LNCAP (cell line): ENCODE data around the gene WDR81.

Experiments used
- CTCF ChIP-seq: fragments of 450-650 bp; IDR thresholded peaks from 2 replicates; pipeline ENCODE4 v1.5.1; 2017; ENCODE audit warnings: mild to moderate bottlenecking

Gene WDR81

DNA sequence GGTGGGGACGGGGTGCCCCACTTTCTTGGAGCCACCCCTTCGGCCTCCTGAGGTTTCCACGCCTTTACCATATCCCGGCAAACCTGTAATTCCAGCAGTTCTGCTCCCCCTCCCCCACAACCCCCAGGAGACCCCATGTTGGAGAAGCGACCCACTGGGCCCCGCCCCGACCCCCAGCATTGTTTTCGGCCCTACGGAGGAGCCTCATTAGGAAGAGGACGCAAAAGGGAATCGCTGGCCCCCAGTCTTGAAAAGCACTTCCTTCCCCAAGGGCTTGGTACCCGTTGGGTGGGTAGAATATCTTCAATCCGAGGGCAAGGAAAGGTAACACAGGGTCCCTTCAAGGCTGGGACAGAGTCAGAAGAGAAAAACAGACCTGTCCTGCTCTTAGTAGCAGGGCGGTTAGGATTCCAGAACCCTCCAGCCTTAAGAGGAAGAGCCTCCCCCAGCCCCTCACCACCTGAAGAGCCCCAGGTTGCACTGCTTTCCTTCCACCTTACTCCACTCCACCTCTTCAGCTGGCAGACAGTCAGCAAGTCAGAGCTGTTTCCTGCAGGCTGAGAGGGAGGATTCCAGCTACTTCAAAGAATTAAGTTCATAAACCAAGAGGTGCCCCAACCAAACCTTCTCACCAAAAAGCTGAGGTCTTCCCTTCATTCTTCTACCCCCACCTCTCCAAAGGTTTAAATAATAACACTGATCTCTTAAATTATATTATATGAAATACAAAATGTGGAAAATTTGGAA lies 13.5 kb upstream of the WDR81 start:
- no peak for TF ChIP-seq CTCF

- TF ChIP-seq CTCF: no peak
Measured at GRCh38 chr17:1711804-1712203, 12.7 kb upstream of the WDR81 start.

DNA sequence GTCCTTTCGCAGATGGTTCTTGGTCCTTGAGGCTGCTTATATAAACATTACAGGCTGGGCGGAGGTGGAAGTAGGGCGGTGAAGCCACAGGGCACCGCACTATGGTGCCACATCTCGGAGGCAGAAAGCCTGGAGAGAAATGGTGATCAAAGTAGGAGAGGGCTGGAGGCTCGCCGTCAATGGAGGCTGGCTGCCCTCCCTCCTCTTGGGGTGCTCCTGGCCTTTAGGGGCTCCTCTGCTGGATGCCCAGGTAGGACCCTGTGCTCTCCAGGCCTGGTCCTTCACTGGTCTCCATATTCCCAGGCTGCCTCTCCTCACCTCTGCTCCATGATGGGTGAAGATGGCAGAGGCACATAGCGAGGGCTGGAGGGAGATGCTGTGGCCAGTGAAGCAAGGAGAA lies 12.2 kb upstream of the WDR81 start:
- no peak for TF ChIP-seq CTCF

GRCh38 chr17:1713160-1713877 lies 11.2 kb upstream of the WDR81 start:
- TF ChIP-seq CTCF: no peak

GRCh38 chr17:1713878-1714426 lies 10.6 kb upstream of the WDR81 start:
- peak; percentile 74 for TF ChIP-seq CTCF

GRCh38 chr17:1714427-1714979 lies 10.0 kb upstream of the WDR81 start:
- no peak for TF ChIP-seq CTCF

DNA sequence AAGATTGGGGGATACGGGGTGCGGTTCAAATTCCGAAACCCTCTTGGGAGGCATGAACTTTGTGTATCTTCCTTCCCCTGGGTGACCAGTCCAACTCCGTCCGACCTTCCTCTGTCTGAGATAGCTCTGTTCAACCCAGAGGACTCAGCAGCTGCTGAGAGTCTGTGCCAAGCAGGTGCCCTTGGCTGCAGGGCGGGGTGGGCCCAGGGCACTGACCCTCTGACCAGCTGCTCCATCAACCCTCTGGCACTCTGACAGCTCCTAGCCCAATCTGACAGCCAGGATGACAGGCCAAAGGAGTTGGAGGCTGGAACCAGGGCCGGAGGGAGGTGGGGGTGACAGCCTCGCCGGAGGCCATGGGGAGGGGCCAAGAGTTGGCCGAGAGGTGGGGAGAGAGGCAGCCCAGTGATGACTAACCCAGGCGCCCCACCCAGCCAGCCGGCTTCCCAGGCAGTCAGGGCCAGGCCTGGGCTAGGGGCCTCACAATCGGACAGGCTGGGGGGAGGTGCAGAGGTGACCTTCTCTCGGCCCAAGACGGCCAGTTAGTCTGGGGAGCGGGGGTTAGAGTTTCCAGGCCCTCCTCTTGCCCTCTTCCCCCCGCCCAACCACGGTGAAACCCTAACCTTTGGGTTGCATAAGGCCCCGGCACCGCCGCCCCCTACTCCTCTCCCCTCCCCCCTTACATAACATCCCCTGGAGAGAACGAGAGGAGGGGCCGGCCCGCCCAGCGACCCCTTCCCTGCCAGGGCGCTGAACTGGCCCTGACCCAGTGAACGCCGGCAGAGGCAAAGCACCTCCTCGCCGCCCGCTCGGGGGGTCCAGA lies 9.3 kb upstream of the WDR81 start:
- no peak for TF ChIP-seq CTCF
